ENCODE measurements around the gene DPEP1. TPM values are rescaled to one million over a fixed set of nuclear protein-coding genes. Genes with fewer than 3 reads are reported as not detected.
"Not testable (repeated sequence)": the region's sequence is repeated elsewhere in the genome, so short reads cannot be mapped to it uniquely, and the experiment has no call there.

DPEP1 gene
- total RNA-seq, 1 donor from 2014 or later, result not detected

- DNase-seq (ENCODE audit: low spot score), result peak; percentile 71
- Mint-ChIP-seq H3K27ac (ENCODE audit: unreplicated experiment) (peak overlapping the region; percentile 68), H3K27me3 (ENCODE audit: low read depth) (no peaks in the 10 kb centered on the region), H3K4me1 (ENCODE audit: low read depth) (peaks cover 27% of the 10 kb centered on the region), H3K4me3 (ENCODE audit: unreplicated experiment) (peak overlapping the region; percentile 87), H3K36me3 (ENCODE audit: low read depth) (peaks cover 8% of the 10 kb centered on the region), H3K9me3 (ENCODE audit: low read depth) (no peaks in the 10 kb centered on the region)
- TF ChIP-seq, protein P1, sequence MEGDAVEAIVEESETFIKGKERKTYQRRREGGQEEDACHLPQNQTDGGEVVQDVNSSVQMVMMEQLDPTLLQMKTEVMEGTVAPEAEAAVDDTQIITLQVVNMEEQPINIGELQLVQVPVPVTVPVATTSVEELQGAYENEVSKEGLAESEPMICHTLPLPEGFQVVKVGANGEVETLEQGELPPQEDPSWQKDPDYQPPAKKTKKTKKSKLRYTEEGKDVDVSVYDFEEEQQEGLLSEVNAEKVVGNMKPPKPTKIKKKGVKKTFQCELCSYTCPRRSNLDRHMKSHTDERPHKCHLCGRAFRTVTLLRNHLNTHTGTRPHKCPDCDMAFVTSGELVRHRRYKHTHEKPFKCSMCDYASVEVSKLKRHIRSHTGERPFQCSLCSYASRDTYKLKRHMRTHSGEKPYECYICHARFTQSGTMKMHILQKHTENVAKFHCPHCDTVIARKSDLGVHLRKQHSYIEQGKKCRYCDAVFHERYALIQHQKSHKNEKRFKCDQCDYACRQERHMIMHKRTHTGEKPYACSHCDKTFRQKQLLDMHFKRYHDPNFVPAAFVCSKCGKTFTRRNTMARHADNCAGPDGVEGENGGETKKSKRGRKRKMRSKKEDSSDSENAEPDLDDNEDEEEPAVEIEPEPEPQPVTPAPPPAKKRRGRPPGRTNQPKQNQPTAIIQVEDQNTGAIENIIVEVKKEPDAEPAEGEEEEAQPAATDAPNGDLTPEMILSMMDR (IDR thresholded peaks at IDR 0.05), result no peak
These were observed 43.1 kb downstream of the DPEP1 start for GRCh38 chr16:89656435-89657121.

DNA sequence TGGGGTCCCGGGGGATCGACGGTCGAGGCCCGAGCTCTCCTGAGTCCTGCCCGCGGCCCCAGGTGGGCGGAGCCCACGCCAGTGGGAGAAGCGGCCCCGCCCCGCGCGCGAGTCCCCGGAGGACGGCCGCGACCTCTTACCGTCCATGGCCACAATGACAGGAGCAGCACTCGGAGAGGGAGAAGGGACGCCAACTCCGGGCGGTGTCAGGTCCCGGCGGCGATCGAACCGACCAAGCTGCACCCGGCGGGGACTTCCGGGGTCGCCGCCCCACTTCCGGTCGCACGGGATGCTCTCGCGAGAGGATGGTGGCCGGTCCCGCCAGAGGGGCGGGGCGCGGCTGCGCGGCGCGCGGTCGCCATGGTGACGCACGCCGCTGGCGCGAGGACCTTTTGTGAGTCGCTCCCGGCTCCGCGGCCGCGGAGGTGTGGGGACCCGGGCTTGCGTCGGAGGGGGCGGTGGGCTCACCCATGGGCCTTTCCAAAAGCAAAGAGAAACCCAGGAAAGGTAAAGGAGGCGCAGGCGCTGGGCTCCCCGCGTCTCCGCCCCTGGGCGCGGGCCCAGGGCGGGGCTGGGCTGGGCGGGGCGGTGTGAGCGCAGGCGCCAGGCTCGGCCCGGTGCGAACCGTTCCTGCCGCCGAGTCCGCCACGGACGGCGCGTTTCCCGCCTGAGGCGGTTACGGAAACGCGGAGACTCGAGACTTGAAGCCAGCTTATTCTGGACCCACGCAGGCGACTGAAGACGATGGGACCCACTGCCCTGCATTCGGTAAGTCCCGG, 44.2 kb downstream of the DPEP1 start, which contains the start of the genes CHMP1A and SPATA33:
Gene CHMP1A (minus strand): TSS at position 267 of the 779 bp plus-strand sequence. CDS start 120 bp downstream, at position 147.
Gene SPATA33 (plus strand): TSS at position 395 of the 779 bp plus-strand sequence. CDS start 76 bp downstream, at position 471.
- DNase-seq (ENCODE audit: low spot score), result peak; percentile 95
- peak within 1 kb of the TSS; percentile 87 for H3K4me3 Mint-ChIP-seq (ENCODE audit: unreplicated experiment)
- H3K27me3 Mint-ChIP-seq (ENCODE audit: low read depth), result no peaks in the 10 kb centered on the region
- H3K36me3 Mint-ChIP-seq (ENCODE audit: low read depth), result peaks cover 11% of the 10 kb centered on the region
- TF ChIP-seq, protein P1 (IDR thresholded peaks at IDR 0.05), result no peak
- H3K9me3 Mint-ChIP-seq (ENCODE audit: low read depth), result no peaks in the 10 kb centered on the region
- H3K27ac Mint-ChIP-seq (ENCODE audit: unreplicated experiment), result peak within 1 kb of the TSS; percentile 78
- peaks cover 27% of the 10 kb centered on the region for H3K4me1 Mint-ChIP-seq (ENCODE audit: low read depth)

GRCh38 chr16:89658221-89658879, 44.9 kb downstream of the DPEP1 start:
- Mint-ChIP-seq H3K27ac (ENCODE audit: unreplicated experiment) (peak overlapping the region; percentile 78), H3K4me1 (ENCODE audit: low read depth) (peaks cover 27% of the 10 kb centered on the region), H3K4me3 (ENCODE audit: unreplicated experiment) (peak overlapping the region; percentile 87), H3K36me3 (ENCODE audit: low read depth) (peaks cover 11% of the 10 kb centered on the region), H3K27me3 (ENCODE audit: low read depth) (no peaks in the 10 kb centered on the region), H3K9me3 (ENCODE audit: low read depth) (no peaks in the 10 kb centered on the region)
- TF ChIP-seq, protein P1 (IDR thresholded peaks at IDR 0.05), result no peak
- peak; percentile 83 for DNase-seq (ENCODE audit: low spot score)

GRCh38 chr16:89660146-89660545, 46.7 kb downstream of the DPEP1 start:
- Mint-ChIP-seq H3K27me3 (ENCODE audit: low read depth) (no peaks in the 10 kb centered on the region), H3K36me3 (ENCODE audit: low read depth) (peaks cover 16% of the 10 kb centered on the region), H3K27ac (ENCODE audit: unreplicated experiment) (no peak overlapping the region), H3K9me3 (ENCODE audit: low read depth) (no peaks in the 10 kb centered on the region), H3K4me3 (ENCODE audit: unreplicated experiment) (no peak overlapping the region), H3K4me1 (ENCODE audit: low read depth) (peaks cover 25% of the 10 kb centered on the region)
- TF ChIP-seq, protein P1 (IDR thresholded peaks at IDR 0.05), result no peak
- peak; percentile 52 for DNase-seq (ENCODE audit: low spot score)

DNA sequence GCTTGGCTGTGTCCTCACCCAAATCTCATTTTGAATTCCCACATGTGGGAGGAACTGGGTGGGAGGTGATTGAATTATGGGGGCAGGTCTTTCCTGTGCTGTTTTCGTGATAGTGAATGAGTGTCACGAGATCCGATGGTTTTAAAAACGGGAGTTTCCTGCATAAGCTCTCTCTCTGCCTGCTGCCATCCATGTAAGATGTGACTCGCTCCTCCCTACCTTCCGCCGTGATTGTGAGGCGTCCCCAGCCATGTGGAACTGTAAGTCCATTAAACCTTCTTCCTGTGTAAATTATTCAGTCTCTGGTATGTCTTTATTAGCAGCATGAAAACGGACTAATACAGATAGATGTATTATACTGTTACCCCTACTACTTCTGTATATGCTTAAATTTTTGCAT, 47.8 kb downstream of the DPEP1 start:
- Mint-ChIP-seq H3K27me3 (ENCODE audit: low read depth) (no peaks in the 10 kb centered on the region), H3K4me3 (ENCODE audit: unreplicated experiment) (no peak overlapping the region), H3K4me1 (ENCODE audit: low read depth) (peaks cover 15% of the 10 kb centered on the region), H3K9me3 (ENCODE audit: low read depth) (no peaks in the 10 kb centered on the region), H3K36me3 (ENCODE audit: low read depth) (peaks cover 16% of the 10 kb centered on the region), H3K27ac (ENCODE audit: unreplicated experiment) (no peak overlapping the region)
- DNase-seq (ENCODE audit: low spot score), result peak; percentile 2
- TF ChIP-seq, protein P1 (IDR thresholded peaks at IDR 0.05), result no peak

DNA sequence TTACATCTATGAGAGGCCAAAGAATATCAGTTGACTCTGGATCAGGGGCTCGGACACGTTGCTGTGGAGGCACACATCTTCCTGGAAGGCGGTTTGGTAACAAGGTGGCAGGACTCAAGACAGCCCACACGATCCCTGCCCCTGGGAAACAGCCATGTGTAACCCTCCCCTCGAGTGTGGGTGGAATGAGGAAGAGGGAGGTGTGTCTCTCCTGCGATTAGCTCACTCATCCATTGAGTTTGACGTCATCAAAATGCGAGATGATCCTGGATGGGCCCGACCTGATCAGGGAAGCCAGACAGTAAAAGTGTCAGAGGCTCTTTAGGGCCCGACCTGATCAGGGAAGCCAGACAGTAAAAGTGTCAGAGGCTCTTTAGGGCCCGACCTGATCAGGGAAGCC, 50.8 kb downstream of the DPEP1 start:
- H3K27me3 Mint-ChIP-seq (ENCODE audit: low read depth); H3K4me3 Mint-ChIP-seq (ENCODE audit: unreplicated experiment); H3K4me1 Mint-ChIP-seq (ENCODE audit: low read depth); H3K27ac Mint-ChIP-seq (ENCODE audit: unreplicated experiment); H3K9me3 Mint-ChIP-seq (ENCODE audit: low read depth): not testable (repeated sequence)
- peaks cover 16% of the 10 kb centered on the region for H3K36me3 Mint-ChIP-seq (ENCODE audit: low read depth)
- peak; percentile 15 for DNase-seq (ENCODE audit: low spot score)
